Stimulated activated CD8-positive, alpha-beta memory T cell treated with anti-CD3 and anti-CD28 coated beads, Interleukin-12 subunit alpha, Interleukin-12 subunit beta, amount 100 ng/mL, for 24 hours (primary cell): Measurements from ENCODE around the gene KRT71.

Experiments used
- DNase-seq: peaks from one replicate; pipeline ENCODE4 v3.0.0-alpha.2; 2020; ENCODE audit errors: extremely low read depth

The KRT71 gene

DNA sequence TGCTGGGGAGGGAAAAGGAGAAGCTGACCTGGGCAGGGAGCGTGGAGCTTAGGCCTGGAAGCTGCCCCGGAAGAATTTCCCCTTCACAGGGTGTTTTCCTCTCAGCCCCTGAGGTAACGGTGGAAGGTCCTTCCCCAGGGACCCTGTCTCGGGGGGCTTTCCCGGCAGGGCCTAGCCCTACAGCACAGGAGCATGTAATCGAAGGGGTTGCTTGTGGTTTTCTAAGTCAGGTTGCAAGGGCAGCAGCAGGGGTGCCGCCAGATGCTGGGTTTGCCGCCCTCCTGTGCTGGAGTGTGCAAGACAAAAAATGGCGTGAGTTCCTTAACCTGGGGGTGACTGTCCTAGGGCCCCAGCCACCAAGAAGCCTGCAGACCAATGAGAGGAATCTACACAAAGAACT lies 22.3 kb upstream of the KRT71 start:
- no peak for DNase-seq

DNA sequence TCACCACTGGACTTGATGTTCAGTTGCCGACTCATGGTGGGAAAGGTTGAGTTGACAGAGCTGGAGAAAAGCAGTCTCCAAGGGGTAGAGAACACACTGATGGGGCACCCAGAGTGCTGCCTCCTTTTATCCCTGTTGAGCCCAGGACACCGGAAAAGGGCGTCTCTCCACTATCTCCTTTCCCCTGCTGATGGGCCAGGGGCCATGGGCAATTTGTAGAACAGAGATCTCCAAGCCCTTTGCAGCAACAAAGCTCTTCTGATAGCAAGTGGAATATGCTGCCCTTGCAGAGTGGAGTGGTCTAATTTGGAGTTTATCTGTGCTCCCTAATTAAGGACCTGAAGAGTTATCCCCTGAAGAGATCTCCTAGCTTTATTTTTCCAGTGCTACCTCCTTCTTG lies 20.8 kb upstream of the KRT71 start, which contains the start of gene KRT74:
Gene KRT74, minus strand, starts transcription at position 101 of the 400 bp plus-strand sequence. Its CDS starts 66 bp downstream, at position 35.
- no peak for DNase-seq

DNA sequence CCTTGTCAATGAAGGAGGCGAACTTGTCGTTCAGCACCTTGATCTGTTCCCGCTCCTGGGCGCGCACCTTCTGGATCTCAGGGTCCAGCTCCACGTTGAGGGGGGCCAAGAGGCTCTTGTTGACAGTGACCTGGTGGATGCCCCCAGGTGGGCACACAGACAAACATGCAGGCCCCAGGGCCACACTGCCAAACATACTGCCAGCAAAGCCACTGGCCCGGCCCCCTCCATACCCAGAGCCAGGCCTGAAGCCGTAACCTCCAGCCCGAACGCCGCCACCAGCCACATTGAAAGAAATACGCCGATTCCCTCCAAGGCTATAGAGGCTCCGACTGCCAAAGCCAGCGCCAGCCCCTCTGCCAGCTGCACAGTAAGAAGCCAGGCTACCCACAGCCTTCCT lies 20.4 kb upstream of the KRT71 start:
- no peak for DNase-seq

DNA sequence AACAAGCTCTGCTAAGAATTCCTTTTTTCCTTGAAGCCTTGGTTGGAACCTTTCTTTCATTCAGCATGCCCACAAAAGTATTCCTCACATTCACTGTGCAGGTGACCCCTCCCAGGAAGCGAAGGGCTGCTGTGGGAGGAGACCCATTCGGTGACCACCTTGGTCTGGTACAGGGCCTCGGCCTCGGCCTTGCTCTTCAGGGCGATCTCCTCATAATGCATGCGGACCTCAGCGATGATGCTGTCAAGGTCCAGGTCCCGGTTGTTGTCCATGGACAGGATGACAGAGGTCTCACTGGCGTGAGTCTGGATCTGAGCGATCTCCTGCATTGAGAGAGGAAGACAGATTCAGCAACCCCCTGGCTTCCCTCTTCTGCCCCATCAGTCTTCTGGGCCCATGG lies 17.6 kb upstream of the KRT71 start:
- no peak for DNase-seq

DNA sequence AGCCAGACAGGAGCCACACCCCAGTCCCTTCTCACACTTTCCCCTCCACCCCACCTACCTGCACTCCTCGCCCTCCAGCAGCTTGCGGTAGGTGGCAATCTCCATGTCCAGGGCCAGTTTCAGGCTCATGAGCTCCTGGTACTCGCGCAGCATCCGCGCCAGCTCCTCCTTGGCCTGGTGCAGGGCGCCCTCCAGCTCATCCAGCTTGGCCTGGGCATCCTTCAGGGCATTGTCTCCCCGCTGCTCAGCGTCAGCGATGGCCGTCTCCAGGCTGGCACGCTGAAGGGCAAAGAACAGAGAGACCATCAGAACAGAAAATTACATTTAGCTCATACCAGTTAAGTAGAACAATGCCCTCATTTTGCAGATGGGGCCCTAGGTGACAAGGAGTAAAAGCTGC lies 15.2 kb upstream of the KRT71 start:
- no peak for DNase-seq

DNA sequence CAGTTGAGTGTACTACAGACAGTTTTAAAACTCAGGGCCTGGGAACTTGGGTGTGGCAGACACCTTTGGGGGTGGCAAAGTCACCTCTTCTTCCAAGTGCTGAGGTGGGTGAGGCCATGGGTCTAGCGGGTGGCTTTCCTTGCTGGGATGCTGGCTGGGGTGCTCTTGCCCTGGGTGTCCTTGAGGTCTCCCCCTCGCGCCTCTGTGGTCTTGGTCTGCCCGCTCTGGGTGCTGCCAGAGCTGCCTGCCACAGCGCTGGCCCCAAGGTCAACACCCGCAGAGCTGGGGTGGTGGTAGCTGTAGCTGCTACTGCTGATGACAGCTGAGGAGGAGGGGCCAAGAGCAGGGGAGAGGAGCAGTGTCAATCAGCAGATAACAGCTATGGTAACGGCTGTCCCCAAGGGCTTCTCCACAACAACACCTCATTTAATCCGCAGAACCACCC lies 13.9 kb upstream of the KRT71 start:
- DNase-seq = peak; percentile 11

DNA sequence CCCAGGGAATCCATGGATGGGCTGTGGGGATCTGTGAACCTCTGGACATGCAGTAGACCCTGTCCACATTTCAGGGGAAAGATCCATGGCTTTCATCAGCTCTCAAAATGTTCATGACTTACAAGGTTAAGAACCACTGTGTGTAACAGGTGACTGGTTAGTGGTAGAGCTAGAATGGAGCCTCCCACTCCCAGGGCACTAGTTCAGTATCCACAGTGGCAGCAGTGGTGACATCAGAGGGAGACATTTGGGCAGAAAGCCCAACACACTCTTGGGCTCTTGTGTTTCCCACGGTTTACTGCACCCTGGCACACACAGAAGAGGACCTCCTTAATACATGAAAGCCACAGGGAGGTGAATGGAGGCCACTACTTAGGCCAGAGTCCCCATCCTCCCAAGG lies 11.6 kb upstream of the KRT71 start:
- no peak for DNase-seq

DNA sequence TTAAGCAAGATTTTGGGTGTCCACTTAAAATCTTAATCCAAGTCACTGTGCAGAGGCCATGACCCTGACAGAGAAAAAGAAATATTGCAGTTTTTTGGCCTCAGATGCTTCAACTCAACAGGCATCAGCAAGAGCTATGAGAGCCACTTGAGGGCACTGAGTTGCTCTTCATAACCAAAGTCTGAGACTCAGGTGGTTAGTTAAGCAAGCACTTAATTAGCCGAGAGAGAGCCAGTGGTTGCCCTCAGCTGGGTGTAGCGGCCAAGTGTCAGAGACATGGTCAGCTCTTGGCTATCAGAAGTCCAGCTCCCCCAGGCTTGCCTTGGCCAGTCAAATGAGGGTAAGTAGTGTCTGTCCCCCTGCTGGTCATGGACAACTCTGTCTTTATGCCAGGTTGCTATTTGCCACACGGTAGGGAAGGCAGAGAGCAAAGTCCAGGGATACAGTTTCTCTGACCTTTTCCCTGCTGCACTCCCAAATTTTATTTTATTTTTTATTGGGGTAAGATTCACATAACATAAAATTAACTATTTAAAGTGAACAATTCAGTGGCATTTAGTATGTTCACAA lies 9.0 kb upstream of the KRT71 start:
- DNase-seq = no peak

DNA sequence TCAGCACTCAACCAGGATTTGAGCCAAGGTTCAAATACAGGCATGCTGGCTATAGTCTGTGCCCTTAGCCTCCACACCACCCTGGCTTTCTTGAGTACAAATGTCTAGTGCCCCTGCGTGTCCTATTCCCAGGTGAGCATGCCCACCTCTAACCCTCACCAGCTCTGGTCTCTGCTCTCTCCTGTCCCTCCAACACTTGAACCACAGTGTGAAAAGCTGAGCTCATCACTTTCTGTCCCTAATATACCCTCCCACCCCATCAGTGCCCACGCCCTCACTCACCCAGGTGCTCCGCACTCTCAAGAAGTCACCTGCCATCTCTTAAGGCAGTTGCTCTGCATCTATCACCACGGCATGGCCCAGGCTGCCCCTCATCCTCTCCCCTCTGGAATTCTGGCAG lies 7.0 kb upstream of the KRT71 start:
- no peak for DNase-seq

DNA sequence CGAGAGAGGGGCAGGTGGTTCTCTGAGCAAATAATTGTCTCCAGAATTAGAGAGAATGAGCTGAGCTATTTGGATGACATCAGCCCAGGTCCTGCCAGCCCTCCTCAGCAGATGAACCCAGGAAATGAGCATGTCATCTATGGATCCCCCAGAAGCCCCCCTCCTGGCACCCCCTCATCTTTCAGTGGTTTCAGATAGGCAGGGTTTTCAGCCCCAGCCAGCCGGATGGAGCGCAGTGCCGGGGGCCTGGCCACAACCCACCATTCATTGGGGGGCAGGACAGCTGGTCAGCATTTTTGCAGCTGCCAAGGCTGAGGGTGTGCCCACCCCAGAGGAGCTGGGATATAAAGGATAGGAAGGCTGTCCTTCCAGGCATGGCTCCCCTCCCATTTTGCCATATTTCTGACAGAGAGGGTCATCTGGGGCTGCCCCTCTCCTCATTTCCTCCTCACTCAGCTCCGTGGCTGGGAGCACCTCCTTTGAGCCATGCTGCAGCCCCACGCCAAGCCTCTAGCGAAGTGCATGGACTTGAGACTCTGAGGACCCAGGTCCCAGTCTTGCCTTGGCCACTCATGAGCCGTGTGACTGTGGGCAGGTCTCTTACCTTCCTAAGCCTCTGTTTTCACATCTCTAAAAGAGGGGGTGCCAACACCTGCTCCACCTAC lies 6.0 kb upstream of the KRT71 start:
- no peak for DNase-seq

DNA sequence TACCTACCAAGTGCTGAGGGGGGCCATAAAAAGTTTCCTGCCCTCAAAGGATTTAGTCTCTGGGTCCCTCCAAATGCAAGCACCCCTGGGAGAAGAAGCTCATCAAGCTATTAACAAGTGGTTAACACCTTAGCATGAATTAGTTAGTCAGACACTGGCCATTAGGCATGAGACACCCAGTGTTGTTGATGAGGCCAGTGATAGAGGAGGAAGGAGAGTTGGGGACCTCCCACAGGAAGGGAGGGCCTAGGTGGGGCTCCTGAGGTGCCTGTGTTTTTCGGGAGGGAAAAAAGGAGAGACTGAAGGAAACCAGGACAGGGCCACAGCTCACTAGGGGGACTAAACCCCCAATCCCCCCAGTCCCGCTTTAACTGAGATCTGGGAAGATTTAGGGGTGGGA lies 4.5 kb upstream of the KRT71 start:
- DNase-seq = no peak

DNA sequence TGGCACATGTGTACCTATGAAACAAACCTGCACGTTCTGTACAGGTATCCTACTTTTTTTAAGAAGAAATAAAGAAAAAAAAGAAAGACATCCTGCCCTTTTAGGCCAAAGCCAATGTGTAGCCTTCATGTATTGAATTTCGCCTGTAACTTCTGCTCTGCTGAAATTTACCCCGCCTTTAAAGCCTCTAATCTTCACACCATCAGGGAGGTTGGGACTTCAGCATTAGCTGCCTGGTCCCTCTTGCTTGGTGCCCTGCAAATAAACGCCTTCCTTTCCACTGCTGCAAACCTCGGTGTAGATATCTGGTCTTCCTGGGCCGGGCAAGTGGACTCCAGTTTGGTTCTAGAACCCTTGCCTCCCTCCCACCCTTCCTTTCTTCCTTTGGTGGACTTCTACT lies 2.6 kb upstream of the KRT71 start:
- no peak for DNase-seq

DNA sequence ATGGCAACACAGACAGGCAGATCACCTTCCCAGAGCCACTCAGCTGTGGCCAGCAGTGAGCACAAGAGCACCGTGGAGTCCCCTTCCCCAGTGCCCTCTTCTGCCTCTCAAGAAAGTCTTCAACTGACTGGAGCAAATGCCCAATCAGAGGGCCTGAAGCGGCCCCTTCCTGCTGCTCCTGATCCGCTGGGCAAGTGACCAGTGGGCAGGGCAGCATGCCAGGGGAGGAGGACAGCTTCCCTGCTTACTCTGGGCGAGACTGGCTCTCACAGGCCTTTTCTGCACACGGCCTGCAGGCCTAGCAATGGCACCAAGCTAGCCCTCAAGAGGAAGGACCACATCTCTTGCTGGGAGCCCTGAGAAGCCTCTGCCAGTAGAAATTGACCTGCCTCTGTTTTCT lies 890 bp downstream of the KRT71 start:
- DNase-seq = no peak

DNA sequence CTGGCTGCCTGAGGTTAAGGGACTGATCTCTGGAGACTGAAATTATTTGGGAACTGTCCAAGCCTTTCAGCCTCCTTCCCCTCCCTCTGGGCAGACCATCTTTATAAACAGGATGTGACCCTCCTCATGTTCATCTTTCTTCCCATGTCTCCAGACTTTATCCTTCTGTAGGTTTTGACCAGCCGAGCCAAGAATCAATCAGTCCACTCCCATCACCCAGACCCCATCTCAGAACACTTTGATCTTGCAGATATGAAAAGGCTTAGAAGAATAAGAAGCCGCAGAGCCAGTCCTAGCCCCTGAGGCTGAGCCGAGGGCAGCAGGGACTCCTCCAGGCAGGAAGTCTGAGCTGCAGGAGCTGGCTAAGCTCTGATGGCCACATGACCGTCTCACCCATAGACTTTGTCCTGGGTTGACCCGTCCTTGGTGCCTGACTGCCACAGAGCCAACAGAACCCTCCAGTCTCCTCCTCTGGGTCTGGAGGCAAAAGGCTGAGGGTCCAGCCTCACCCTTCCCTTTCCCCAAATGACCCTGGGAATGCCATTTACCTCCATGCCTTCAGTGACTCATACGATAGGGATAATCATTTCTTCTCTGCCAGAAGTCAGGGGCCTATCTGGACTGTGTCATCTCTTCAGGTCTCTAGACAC lies 1.6 kb downstream of the KRT71 start:
- DNase-seq = no peak

DNA sequence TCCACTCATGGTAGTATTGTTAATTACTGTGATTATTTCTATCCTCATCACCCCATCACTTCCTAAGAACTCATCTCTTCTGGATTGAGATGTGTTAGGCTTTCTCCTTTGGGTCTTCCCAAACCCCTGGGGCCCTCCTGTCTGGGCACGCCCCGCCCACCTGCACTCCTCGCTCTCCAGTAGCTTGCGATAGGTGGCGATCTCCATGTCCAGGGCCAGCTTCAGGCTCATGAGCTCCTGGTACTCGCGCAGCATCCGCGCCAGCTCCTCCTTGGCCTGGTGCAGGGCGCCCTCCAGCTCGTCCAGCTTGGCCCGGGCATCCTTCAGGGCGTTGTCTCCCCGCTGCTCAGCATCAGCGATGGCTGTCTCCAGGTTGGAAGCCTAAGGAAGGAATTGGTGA lies 6.8 kb downstream of the KRT71 start:
- DNase-seq = no peak

DNA sequence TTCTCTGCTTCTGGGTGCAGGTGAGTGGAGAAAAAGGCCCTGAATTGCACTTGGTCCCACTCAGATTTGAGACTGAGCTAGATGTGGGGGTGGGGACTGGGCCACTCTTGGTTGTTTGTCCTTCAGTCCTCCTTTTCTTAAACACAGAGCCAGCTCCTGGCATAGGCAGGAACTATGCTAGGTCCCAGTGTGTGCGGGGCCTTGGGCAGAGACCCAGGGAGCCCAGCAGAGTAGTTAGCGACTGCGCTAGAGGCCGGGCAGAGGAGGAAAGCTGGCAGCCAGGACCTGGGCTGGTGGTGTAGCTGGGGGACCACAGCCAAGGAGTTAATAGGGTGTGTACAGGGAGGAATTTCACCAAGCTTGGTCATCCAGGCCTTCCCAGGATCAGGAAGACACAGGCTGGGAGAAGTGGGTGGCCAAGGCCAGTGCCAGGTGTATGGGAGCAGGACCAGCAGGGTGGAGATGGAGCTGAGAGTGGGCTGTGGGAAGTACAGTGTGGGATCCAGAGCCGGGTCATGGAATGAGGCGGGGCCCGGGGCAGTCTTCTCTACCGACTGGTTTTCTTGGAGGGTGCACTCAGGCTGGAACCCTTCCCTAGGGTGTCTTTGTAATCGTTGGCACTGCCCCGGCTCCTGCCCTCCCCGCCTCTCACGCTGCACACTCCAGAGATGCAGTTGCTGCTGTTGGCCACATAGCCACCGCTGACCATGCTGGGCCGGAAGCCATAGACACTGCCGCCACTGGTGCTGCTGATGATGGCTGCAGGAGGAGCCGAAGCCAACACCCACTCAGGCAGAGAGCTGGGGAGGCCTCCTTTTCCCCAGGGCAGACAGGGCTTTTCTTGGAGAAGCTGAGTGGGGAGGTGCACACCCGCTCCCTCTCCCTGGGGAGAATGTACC lies 8.7 kb downstream of the KRT71 start:
- DNase-seq = no peak

DNA sequence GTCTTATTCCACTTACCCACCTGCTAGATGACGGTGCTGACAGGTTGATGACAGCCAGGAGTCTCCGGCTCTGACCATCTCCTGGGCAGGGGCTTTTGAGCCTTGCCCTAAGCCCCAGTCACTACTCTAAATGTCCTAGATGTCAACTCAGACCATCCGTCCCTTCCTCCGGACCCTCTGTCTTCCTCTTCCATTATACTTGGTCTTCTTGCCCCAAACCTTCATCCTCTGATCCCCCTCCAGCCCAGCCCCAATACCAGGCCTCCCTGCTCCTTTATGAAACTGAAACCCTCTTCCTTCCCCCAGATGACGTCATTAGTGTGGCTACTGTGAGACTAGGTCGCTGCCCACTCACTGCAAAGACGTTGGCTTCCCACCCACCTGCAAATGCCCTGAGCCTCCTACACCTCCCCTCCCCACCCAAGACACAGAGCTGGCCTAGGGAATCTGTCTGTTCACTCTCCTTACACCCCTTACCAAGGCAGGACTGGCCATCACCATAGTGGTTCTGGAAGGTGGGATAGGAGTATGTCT lies 10.1 kb downstream of the KRT71 start:
- DNase-seq = no peak

DNA sequence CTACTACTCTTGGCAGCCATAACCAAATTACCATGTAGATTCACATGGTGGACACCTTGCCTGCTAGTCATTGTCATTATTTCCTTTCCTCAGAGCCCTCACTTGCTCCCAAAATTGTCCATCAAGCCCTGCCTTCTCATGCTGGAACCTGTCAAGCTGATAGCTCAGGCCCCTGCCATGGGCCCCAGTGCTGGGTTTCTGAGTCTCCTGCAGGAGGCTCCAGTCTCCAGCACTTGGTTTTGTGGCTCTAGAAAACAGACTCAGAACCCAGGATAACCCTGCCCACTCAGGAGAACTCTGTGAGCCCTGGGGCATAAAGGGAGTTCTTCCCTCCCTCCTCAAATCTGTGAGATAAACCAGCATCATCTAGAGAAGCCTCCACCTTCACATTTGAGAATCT lies 10.8 kb downstream of the KRT71 start:
- DNase-seq = no peak

DNA sequence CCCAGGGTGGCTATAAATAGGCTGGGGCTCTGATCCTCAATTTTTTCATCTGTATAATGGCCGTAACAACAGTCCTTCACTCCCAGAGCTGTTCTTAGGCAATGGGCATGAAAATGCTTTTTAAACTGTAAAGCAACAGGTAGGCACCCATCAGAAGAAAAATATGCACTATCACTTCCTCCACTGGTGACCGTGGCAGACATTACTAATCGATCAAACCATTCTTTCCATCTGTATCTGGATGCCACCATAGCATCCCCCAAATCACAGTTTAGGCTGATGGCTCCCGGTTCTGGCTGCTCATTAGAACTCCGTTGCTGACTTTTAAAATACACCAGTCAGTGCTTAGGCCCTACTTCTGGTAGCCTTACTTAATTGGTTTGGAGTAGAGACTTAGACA lies 11.2 kb downstream of the KRT71 start:
- DNase-seq = no peak

DNA sequence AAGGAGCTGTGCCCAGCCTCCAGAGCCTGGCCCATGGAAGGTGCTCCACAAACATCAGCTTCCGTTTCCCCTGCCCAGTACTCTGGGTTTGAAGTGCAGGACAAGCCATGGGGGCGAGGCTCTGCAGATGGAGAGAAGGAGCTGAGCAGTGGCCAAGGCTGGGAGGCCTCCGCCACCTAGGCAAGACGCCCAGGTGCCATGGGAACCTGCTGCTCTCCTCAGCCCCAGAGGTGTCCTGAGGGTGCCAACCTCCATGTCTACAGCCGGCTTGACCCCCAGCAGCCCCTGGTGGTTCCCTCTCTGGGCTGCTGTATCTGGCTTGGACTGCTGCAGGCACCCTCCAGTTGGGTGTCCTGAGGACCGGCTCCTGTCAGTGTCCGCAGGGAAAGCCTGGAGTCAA lies 12.4 kb downstream of the KRT71 start:
- DNase-seq = no peak

DNA sequence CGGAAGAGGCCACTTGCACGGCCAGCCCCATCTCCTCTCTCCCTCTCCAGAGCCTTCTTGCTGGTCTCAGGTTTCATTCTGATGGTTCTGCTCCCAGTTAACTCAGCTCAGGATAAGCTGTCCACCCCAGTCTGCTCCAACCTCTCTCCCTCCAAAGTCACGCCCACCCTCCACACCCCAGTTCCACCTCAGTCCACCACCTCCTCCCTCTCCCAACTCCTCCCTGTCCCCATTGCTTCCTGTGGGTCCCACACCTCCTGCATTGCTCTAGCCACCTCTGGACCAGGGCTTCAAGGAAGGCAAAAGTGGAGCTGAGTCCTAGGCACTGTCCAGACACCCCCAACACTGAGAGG lies 13.1 kb downstream of the KRT71 start:
- DNase-seq = no peak

DNA sequence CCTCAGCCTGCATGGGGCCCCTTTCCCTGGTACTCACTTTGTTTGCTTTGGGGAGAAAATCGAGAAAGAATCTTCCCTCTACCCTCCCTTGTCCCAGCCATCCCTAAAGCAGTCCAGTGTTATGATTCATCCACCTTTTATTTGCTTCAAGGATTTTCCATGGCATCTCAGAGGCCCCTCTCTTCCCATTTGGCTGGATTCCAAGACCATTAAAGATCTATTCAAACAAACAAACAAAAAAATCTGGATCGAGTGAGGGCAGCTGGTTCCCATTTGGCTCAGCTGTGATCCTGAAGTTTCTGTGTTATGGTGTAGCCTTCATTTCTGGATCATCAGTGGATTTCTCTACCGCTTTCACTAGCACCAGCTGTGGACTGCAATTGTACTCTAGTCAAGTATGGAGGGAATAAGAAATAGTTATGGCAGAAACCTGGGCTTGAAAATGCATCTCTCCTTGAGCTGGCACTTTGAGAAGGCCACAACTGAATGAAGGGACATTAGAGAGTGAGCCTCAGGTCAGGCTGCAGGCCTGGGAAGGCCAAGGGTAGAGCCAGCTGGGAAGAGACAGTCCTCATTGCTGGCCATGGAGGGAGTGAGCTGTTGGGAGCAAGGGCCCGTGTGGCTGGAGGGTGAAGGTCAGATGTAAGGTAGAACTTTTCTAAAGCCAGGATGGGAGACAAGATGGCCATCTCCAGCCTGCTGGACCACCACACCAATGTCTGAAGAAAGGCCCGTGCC lies 13.7 kb downstream of the KRT71 start:
- DNase-seq = no peak
